Activated naive CD4-positive, alpha-beta T cell treated with anti-CD3 and anti-CD28 coated beads for 36 hours (primary cell): ENCODE results near the gene CFAP53. TPM values are rescaled to one million over a fixed set of nuclear protein-coding genes. Genes with fewer than 3 reads are reported as not detected.

ENCODE experiments used
- CTCF ChIA-PET: fragments of 350-600 bp; sonication (Branson Sonifier 250); formaldehyde crosslinking; loops from one replicate; lab custom pipeline; 2021; ENCODE audit warnings: antibody characterized with exemption; lab: Charles Lee
- DNase-seq: peaks from one replicate; pipeline ENCODE4 v3.0.0-alpha.2; 2020
- H3K27ac Mint-ChIP-seq: one replicate; pipeline ENCODE4 v1.8.0; 2021; ENCODE audit warnings: mild to moderate bottlenecking, mixed read lengths
- H3K27me3 Mint-ChIP-seq: one replicate; pipeline ENCODE4 v1.8.0; 2021; ENCODE audit warnings: low read depth, mixed read lengths
- H3K36me3 Mint-ChIP-seq: one replicate; pipeline ENCODE4 v1.8.0; 2021; ENCODE audit warnings: low read depth, mixed read lengths
- H3K4me1 Mint-ChIP-seq: one replicate; pipeline ENCODE4 v1.8.0; 2021; ENCODE audit warnings: low read depth, mixed read lengths
- H3K4me3 Mint-ChIP-seq: one replicate; pipeline ENCODE4 v1.8.0; 2021; ENCODE audit warnings: mild to moderate bottlenecking, moderate library complexity, mixed read lengths
- H3K9me3 Mint-ChIP-seq: one replicate; pipeline ENCODE4 v1.8.0; 2021; ENCODE audit warnings: mixed read lengths
- intact Hi-C: fragments of 100-400 bp; cut with micrococcal nuclease; formaldehyde crosslinking; loops from one replicate; pipeline ENCODE4 v1.15.1; 2023
- total RNA-seq, 2 experiments: library from RNA; stranded (reverse); gene quantifications; one replicate each; pipeline ENCODE4 v1.2.3, GENCODE V29; 2021

The CFAP53 gene
- total RNA-seq, 2 experiments from 2014 or later, result 0.40 to 0.43 TPM

- Mint-ChIP-seq H3K36me3 (peaks cover 50% of the 10 kb centered on the region), H3K4me3 (peak overlapping the region; percentile 93), H3K9me3 (no peaks in the 10 kb centered on the region), H3K27ac (peak overlapping the region; percentile 95), H3K4me1 (peaks cover 31% of the 10 kb centered on the region), H3K27me3 (no peaks in the 10 kb centered on the region)
- intact Hi-C loops, result loop anchor here (2.0 to 10.0 kb wide), 5 partner anchors 35 to 1351 kb away; partner anchors contain the start of gene ACAA2
- DNase-seq, result no peak
- CTCF ChIA-PET, result interaction anchor here (0.5 kb wide), 1 partner anchor 53 kb away, joined by 4 read pairs; no protein-coding TSS in a partner anchor
These were observed 19.5 kb upstream of the CFAP53 start for GRCh38 chr18:50285631-50286321.

- Mint-ChIP-seq H3K9me3 (no peaks in the 10 kb centered on the region), H3K27ac (no peak overlapping the region), H3K4me1 (peaks cover 38% of the 10 kb centered on the region), H3K4me3 (no peak overlapping the region), H3K27me3 (no peaks in the 10 kb centered on the region), H3K36me3 (peaks cover 50% of the 10 kb centered on the region)
- CTCF ChIA-PET, result no interaction called here
- intact Hi-C loops, result loop anchor here (5.0 to 10.0 kb wide), 3 partner anchors 142 to 1350 kb away; partner anchors contain the start of gene ACAA2
- no peak for DNase-seq
These were observed 18.8 kb upstream of the CFAP53 start for GRCh38 chr18:50285071-50285470.

- no peaks in the 10 kb centered on the region for H3K27me3 Mint-ChIP-seq
These were observed 18.1 kb upstream of the CFAP53 start for GRCh38 chr18:50284255-50284885.

GRCh38 chr18:50283469-50284209, 17.3 kb upstream of the CFAP53 start:
- Mint-ChIP-seq H3K27me3 (no peaks in the 10 kb centered on the region), H3K36me3 (peaks cover 50% of the 10 kb centered on the region), H3K27ac (peak overlapping the region; percentile 43), H3K4me3 (no peak overlapping the region), H3K4me1 (peaks cover 43% of the 10 kb centered on the region), H3K9me3 (no peaks in the 10 kb centered on the region)
- CTCF ChIA-PET, result interaction anchor here (0.6 kb wide), 1 partner anchor 146 kb away, joined by 3 read pairs; no protein-coding TSS in a partner anchor
- intact Hi-C loops, result loop anchor here (10.0 kb wide), 1 partner anchor 1349 kb away; no protein-coding TSS in a partner anchor
- no peak for DNase-seq

More at GRCh38 chr18:50284255-50284885, 18.1 kb upstream of the CFAP53 start:
- H3K27ac Mint-ChIP-seq, result peak overlapping the region; percentile 43
- peaks cover 42% of the 10 kb centered on the region for H3K4me1 Mint-ChIP-seq
- DNase-seq, result no peak
- no peaks in the 10 kb centered on the region for H3K9me3 Mint-ChIP-seq
- intact Hi-C loops, result loop anchor here (10.0 kb wide), 1 partner anchor 1350 kb away; no protein-coding TSS in a partner anchor
- H3K4me3 Mint-ChIP-seq, result no peak overlapping the region
- CTCF ChIA-PET, result no interaction called here
- peaks cover 50% of the 10 kb centered on the region for H3K36me3 Mint-ChIP-seq

GRCh38 chr18:50282521-50283335, 16.4 kb upstream of the CFAP53 start:
- Mint-ChIP-seq H3K27ac (peak overlapping the region; percentile 11), H3K27me3 (no peaks in the 10 kb centered on the region), H3K4me1 (peaks cover 43% of the 10 kb centered on the region), H3K36me3 (peaks cover 53% of the 10 kb centered on the region), H3K9me3 (no peaks in the 10 kb centered on the region), H3K4me3 (peak overlapping the region; percentile 97)
- intact Hi-C loops, result loop anchor here (10.0 kb wide), 1 partner anchor 1348 kb away; no protein-coding TSS in a partner anchor
- no peak for DNase-seq
- CTCF ChIA-PET, result interaction anchor here (1.3 kb wide), 1 partner anchor 14 kb away, joined by 4 read pairs; no protein-coding TSS in a partner anchor

- Mint-ChIP-seq H3K36me3 (peaks cover 49% of the 10 kb centered on the region), H3K4me1 (peaks cover 42% of the 10 kb centered on the region), H3K27ac (peak overlapping the region; percentile 84), H3K4me3 (peak overlapping the region; percentile 97), H3K27me3 (no peaks in the 10 kb centered on the region), H3K9me3 (no peaks in the 10 kb centered on the region)
- intact Hi-C loops, result loop anchor here (1.0 to 10.0 kb wide), 5 partner anchors 16 to 1347 kb away; partner anchors contain the start of genes CFAP53 and MEX3C
- DNase-seq, result no peak
- CTCF ChIA-PET, result interaction anchor here (1.3 to 1.5 kb wide), 5 partner anchors 11 to 75 kb away, joined by 4 to 9 read pairs (median 5); partner anchors contain the start of gene CFAP53
These were observed 15.8 kb upstream of the CFAP53 start for GRCh38 chr18:50281972-50282520.

GRCh38 chr18:50281295-50281971, 15.1 kb upstream of the CFAP53 start, which contains the start of gene MBD1:
Gene MBD1 (minus strand): TSS chr18:50281523. CDS start chr18:50279992, 1,531 bp downstream.
- intact Hi-C loops, result loop anchor here (1.0 to 10.0 kb wide), 5 partner anchors 15 to 1347 kb away; partner anchors contain the start of genes CFAP53 and MEX3C
- CTCF ChIA-PET, result interaction anchor here (1.3 to 1.5 kb wide), 4 partner anchors 10 to 76 kb away, joined by 5 to 9 read pairs (median 6); partner anchors contain the start of gene CFAP53
- Mint-ChIP-seq H3K27ac (peak within 1 kb of the TSS; percentile 84), H3K9me3 (no peaks in the 10 kb centered on the region), H3K27me3 (no peaks in the 10 kb centered on the region), H3K36me3 (peaks cover 49% of the 10 kb centered on the region), H3K4me1 (peaks cover 36% of the 10 kb centered on the region), H3K4me3 (peak within 1 kb of the TSS; percentile 97)
- DNase-seq, result peak; percentile 96

GRCh38 chr18:50280707-50281294, 14.5 kb upstream of the CFAP53 start:
- peaks cover 51% of the 10 kb centered on the region for H3K36me3 Mint-ChIP-seq
- H3K4me1 Mint-ChIP-seq, result peaks cover 32% of the 10 kb centered on the region
- intact Hi-C loops, result loop anchor here (1.0 to 10.0 kb wide), 5 partner anchors 14 to 1346 kb away; partner anchors contain the start of genes CFAP53 and MEX3C
- no peaks in the 10 kb centered on the region for H3K9me3 Mint-ChIP-seq
- peak overlapping the region; percentile 84 for H3K27ac Mint-ChIP-seq
- CTCF ChIA-PET, result interaction anchor here (1.3 to 1.5 kb wide), 4 partner anchors 10 to 77 kb away, joined by 5 to 9 read pairs (median 6); partner anchors contain the start of gene CFAP53
- peak overlapping the region; percentile 97 for H3K4me3 Mint-ChIP-seq
- no peaks in the 10 kb centered on the region for H3K27me3 Mint-ChIP-seq
- DNase-seq, result no peak

- H3K4me1 Mint-ChIP-seq, result peaks cover 31% of the 10 kb centered on the region
- DNase-seq, result no peak
- CTCF ChIA-PET, result no interaction called here
- H3K4me3 Mint-ChIP-seq, result peak overlapping the region; percentile 97
- H3K36me3 Mint-ChIP-seq, result peaks cover 52% of the 10 kb centered on the region
- intact Hi-C loops, result loop anchor here (10.0 kb wide), 1 partner anchor 1345 kb away; no protein-coding TSS in a partner anchor
- no peaks in the 10 kb centered on the region for H3K9me3 Mint-ChIP-seq
- H3K27ac Mint-ChIP-seq, result no peak overlapping the region
- no peaks in the 10 kb centered on the region for H3K27me3 Mint-ChIP-seq
These were observed 13.5 kb upstream of the CFAP53 start for GRCh38 chr18:50279752-50280151.

- H3K4me3 Mint-ChIP-seq, result no peak overlapping the region
- no peaks in the 10 kb centered on the region for H3K9me3 Mint-ChIP-seq
- DNase-seq, result no peak
- H3K27ac Mint-ChIP-seq, result no peak overlapping the region
- peaks cover 48% of the 10 kb centered on the region for H3K36me3 Mint-ChIP-seq
- CTCF ChIA-PET, result interaction anchor here (0.7 to 1.3 kb wide), 4 partner anchors 9 to 831 kb away, joined by 3 to 4 read pairs (median 3); no protein-coding TSS in a partner anchor
- intact Hi-C loops, result no loop called here
- no peaks in the 10 kb centered on the region for H3K27me3 Mint-ChIP-seq
- H3K4me1 Mint-ChIP-seq, result peaks cover 26% of the 10 kb centered on the region
These were observed 11.6 kb upstream of the CFAP53 start for GRCh38 chr18:50277942-50278341.
